ENCODE measurements around the gene LRCH1.

DNA sequence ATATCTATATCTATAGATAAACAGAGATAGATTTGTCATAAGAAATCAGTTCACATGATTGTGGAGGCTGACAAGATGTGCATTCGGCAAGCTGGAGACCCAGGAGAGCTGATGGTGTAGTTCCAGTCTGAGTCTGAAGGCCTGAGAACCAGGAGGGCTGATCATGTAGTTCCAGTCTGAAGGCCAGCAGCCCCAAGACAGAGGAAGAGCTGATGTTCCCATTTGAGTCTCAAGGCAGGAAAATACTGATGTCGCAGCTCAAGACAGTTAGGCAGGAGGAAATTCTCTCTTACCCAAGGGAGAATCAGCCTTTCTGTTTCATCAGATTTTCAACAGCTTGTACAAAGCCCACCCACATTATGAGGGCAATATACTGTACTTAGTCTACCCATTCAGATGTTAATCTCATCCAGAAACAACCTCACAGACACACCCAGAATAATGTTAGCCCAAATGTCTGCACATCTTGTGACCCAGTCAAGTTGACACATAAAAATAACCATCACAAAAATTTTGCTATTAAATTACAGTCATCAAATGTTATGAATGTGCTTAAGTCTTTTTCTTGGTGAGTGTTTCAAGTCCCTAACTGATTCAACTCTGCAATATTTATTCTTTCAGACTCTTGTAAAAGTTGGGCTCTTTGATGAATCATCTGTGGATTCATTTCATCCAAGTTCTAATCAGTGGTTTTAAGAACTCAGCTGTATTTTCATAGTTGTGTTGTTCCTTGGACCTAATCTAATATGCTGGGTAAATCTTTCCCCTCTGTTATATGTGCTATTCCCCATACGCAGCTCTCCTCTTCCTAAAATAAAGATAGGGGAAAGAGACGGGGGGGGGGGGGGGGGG, 22.7 kb upstream of the LRCH1 start:
- TF ChIP-seq TGIF2 (CRISPR knock-in tag; IDR thresholded peaks at IDR 0.05): no peak
- TF ChIP-seq, protein P1, sequence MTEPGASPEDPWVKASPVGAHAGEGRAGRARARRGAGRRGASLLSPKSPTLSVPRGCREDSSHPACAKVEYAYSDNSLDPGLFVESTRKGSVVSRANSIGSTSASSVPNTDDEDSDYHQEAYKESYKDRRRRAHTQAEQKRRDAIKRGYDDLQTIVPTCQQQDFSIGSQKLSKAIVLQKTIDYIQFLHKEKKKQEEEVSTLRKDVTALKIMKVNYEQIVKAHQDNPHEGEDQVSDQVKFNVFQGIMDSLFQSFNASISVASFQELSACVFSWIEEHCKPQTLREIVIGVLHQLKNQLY (CRISPR knock-in tag; IDR thresholded peaks at IDR 0.05): no peak
- no peak for TF ChIP-seq SRSF9 (IDR thresholded peaks at IDR 0.05; ENCODE audit: borderline replicate concordance, insufficient read depth, low read depth, low read length, poor library complexity, severe bottlenecking)
- no peak for TF ChIP-seq POLR2AphosphoS5 (IDR thresholded peaks at IDR 0.05; ENCODE audit: low read depth, low read length)
- no peak for TF ChIP-seq GLI4 (CRISPR knock-in tag; IDR thresholded peaks at IDR 0.05; ENCODE audit: borderline replicate concordance)
- no peak for TF ChIP-seq ZNF121 (CRISPR knock-in tag; IDR thresholded peaks at IDR 0.05)
- no peak for TF ChIP-seq PRDM10 (CRISPR knock-in tag; IDR thresholded peaks at IDR 0.05; ENCODE audit: low read depth)
- no peak for TF ChIP-seq EP300 (IDR thresholded peaks at IDR 0.05; ENCODE audit: low read depth in 2 of 2, low read length in 2 of 2)
- TF ChIP-seq EP300 (CRISPR knock-in tag; IDR thresholded peaks at IDR 0.05; ENCODE audit: borderline replicate concordance): no peak
- TF ChIP-seq MXI1 (IDR thresholded peaks at IDR 0.05; ENCODE audit: borderline replicate concordance, low read depth, low read length): no peak
- TF ChIP-seq, protein P2, sequence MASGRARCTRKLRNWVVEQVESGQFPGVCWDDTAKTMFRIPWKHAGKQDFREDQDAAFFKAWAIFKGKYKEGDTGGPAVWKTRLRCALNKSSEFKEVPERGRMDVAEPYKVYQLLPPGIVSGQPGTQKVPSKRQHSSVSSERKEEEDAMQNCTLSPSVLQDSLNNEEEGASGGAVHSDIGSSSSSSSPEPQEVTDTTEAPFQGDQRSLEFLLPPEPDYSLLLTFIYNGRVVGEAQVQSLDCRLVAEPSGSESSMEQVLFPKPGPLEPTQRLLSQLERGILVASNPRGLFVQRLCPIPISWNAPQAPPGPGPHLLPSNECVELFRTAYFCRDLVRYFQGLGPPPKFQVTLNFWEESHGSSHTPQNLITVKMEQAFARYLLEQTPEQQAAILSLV (CRISPR knock-in tag; IDR thresholded peaks at IDR 0.05; ENCODE audit: borderline replicate concordance): no peak
- no peak for TF ChIP-seq POLR2A (IDR thresholded peaks at IDR 0.05; ENCODE audit: insufficient read depth in 1 of 2, low read depth in 2 of 2, low read length in 2 of 2)
- no peak for TF ChIP-seq THAP7 (CRISPR knock-in tag; IDR thresholded peaks at IDR 0.05)
- no peak for TF ChIP-seq GATAD2A (CRISPR knock-in tag; IDR thresholded peaks at IDR 0.05)
- TF ChIP-seq PHF21A (CRISPR knock-in tag; IDR thresholded peaks at IDR 0.05): no peak

Data from HepG2 (cell line).